Kidney epithelial cell (primary cell): Measurements from ENCODE around the gene HMGA1. TPM values are rescaled to one million over a fixed set of nuclear protein-coding genes. Genes with fewer than 3 reads are reported as not detected.

Experiments used
- DNase-seq: peaks from one replicate; pipeline ENCODE4 v3.0.0-alpha.2; 2010; ENCODE audit warnings: low read depth
- H3K27me3 ChIP-seq: 2 replicates; pipeline ENCODE4 v1.6.0; 2011; ENCODE audit warnings: low read length; ENCODE audit not compliant: control insufficient read depth, insufficient read depth
- H3K36me3 ChIP-seq: 2 replicates; pipeline ENCODE4 v1.5.1; 2011; ENCODE audit warnings: low read length; ENCODE audit not compliant: control insufficient read depth, insufficient read depth
- H3K4me3 ChIP-seq: 2 replicates; pipeline ENCODE4 v1.5.1; 2011; ENCODE audit warnings: low read depth, mild to moderate bottlenecking, control low read depth, low read length
- total RNA-seq: library from RNA; depleted of rRNA; stranded (reverse); fragments of >200 nt; gene quantifications from 2 replicates; pipeline ENCODE4 v1.2.3, GENCODE V29; 2015
- TF ChIP-seq, protein P1 (sequence below): IDR thresholded peaks from 2 replicates; pipeline ENCODE4 v1.5.1; 2011; ENCODE audit warnings: mild to moderate bottlenecking, moderate library complexity, low read length, control low read depth, inconsistent platforms; ENCODE audit not compliant: insufficient read depth, poor library complexity, severe bottlenecking

HMGA1 gene
- total RNA-seq, 1 donor from 2014 or later: 1,060 TPM

DNA sequence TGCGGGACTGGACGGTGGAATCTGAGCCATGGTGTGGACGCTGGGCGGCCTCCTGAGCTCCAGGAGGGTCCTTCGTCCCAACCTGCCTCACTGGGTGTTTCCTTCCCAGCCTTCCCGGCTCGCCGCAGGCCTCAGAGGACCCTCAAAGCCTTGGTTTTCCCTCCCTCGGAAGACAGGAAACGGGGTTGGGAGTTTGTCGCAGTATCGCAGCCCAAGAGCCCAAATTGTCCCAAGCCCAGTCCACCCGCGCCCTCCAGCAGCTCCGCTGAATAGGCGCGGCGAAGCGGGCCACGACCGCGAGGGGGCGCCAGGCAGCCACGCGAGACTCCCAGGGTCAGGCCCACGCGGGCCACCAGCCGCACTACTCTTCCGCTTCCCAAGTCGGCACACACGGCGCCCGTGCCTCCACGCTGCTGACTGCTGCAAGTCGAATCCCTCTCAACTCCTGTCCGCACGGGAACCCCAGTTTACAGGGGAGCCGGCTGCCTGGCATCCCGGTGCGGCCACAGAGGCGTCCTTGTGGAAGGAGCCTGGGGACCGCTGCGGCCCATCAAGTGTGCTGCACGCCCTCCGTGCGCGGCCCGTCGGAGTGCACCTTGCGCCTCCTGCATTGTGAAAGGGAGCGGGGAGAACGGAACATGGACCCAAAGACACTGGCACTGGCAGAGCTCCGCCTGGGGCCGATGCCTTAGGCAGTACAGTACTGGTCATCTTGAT lies 40.4 kb upstream of the HMGA1 start:
- Histone ChIP-seq H3K4me3 (peak overlapping the region; percentile 39), H3K27me3 (no peaks in the 10 kb centered on the region), H3K36me3 (no peaks in the 10 kb centered on the region)
- TF ChIP-seq, protein P1, sequence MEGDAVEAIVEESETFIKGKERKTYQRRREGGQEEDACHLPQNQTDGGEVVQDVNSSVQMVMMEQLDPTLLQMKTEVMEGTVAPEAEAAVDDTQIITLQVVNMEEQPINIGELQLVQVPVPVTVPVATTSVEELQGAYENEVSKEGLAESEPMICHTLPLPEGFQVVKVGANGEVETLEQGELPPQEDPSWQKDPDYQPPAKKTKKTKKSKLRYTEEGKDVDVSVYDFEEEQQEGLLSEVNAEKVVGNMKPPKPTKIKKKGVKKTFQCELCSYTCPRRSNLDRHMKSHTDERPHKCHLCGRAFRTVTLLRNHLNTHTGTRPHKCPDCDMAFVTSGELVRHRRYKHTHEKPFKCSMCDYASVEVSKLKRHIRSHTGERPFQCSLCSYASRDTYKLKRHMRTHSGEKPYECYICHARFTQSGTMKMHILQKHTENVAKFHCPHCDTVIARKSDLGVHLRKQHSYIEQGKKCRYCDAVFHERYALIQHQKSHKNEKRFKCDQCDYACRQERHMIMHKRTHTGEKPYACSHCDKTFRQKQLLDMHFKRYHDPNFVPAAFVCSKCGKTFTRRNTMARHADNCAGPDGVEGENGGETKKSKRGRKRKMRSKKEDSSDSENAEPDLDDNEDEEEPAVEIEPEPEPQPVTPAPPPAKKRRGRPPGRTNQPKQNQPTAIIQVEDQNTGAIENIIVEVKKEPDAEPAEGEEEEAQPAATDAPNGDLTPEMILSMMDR: peak; percentile 84
- DNase-seq: no peak

DNA sequence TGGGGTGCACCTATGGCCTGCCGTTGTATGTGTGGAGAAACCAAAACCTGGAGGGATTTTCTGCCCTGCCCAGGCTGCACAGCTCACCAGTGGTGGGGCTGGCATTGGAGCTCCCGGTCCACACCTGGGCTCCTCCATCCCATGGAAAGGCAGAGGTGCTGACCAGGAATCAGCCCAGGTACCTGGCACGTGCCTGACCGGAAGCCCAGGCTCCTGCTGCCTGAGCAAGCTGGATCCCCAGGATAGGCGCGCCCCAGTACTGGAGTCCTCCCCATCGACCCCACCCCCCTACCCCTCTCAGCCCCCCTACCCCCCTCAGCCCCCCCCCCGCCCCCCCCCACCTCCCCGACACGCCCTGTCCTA lies 39.9 kb upstream of the HMGA1 start:
- DNase-seq: no peak
- Histone ChIP-seq H3K27me3 (no peaks in the 10 kb centered on the region), H3K36me3 (no peaks in the 10 kb centered on the region), H3K4me3 (no peak overlapping the region)
- TF ChIP-seq, protein P1: no peak

DNA sequence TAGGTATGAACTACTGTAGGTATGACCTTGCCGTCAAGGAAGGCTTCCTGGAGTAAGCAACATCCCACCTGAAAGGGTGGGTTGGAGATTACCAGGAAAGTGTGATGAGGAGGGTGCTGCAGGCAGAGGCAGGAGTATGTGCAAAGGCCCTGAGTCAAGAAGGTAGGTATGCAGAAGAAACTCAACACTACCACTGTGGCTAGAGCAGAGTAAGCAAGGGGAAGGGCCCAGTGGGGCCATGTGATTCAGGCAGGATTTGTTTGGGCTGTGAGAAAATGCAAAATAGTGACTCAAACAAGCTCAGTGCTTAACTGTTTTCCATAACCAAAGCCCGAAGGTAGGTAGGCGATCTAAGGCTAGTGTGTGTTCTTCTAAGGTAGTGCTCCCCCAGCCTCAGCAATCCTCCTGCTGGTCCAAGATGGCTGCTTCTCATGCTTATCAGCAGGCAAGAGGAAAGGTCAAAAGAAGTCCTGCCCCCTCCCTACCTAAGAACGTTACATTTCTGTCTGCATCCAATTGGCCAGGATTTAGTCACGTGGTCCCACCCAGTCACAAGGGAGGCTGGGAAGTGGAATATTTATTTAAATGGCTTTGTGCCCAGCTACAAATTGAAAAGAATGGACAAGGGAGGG lies 36.2 kb upstream of the HMGA1 start:
- no peak overlapping the region for H3K4me3 ChIP-seq
- H3K27me3 ChIP-seq: no peaks in the 10 kb centered on the region
- no peak for DNase-seq
- TF ChIP-seq, protein P1: no peak
- H3K36me3 ChIP-seq: no peaks in the 10 kb centered on the region

DNA sequence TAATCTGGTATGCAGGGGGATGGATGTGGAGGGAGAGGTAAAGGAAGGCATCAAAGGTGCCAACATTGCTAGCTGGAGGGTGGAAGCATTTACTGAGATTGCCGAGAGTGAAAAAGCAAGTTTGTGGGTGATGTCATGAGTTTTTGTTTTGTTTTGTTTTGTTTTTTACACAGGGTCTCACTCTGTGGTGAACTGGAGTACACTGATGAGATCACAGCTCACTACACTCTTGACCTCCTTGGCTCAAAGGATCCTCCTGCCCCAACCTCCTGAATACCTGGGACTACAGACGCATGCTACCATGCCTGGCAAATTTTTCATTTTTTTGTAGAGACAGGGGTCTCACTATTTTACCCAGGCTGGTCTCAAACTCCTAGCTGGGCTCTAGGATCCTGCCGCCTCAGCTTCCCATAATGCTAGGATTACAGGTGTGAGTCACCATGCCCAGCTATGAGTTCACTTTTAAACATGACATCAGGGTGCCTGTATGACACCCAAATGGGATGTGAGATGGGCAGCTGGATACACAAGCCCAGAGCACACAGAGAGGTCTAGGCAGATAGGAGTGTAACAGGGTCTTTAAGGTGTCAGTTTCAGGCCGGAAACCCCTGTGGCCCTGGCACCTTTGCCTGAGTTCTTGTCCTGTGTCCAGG lies 35.1 kb upstream of the HMGA1 start:
- Histone ChIP-seq H3K27me3 (no peaks in the 10 kb centered on the region), H3K4me3 (no peak overlapping the region), H3K36me3 (no peaks in the 10 kb centered on the region)
- no peak for DNase-seq
- TF ChIP-seq, protein P1: no peak

DNA sequence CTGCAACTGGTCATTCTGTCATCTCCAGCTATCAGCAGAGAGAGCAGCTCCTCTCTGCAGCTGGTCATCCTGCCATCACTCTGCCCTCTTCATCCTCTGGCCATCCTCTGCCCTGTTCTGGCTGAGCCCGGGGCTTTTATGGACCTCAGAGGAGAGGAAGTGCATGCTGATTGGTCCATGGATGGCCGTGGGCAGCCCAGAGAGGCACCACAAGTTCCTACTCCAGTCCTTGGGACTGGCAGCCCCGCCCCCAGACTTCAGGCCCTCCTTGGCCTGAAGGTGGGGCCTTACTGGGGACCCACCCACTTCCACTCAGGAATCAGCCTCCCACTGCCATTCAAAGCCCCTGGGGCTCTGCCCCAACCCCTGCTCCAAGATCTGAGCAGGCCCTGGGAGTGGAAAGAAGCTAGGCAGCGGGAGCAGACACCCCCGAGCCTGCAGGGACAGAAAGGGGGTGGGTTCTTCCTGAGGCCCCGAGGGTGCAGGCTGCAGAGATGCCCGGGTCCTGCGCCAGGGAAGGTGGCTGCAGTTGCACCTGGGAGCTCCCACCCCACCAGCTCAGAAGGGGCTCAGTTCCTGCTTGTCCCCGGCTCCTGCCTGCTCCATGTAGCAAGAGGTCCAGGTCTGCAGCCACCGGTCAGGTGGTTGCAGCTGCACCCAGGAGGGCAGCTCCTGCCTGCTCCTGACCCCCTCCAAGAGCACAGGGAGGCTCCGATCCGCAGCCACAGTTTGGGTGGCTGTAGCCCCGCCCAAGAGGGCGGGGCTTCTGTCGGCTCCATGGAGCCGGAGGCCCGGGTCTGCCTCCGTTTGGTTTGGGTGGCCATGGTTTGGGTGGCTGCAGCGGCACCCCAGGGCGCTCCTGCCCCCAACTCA lies 34.1 kb upstream of the HMGA1 start:
- H3K4me3 ChIP-seq: no peak overlapping the region
- DNase-seq: no peak

More for the DNA sequence above, 34.1 kb upstream of the HMGA1 start:
- H3K36me3 ChIP-seq: no peaks in the 10 kb centered on the region
- H3K27me3 ChIP-seq: no peaks in the 10 kb centered on the region
- TF ChIP-seq, protein P1: no peak
